ENCODE results near the gene OTOF.
A peak's percentile ranks its signal among the peaks of the same experiment; 100 is the strongest.

Gene OTOF

GRCh38 chr2:26444236-26444635 is 33.7 kb downstream of the OTOF start:
- no peak for DNase-seq

GRCh38 chr2:26442707-26443106 is 35.2 kb downstream of the OTOF start:
- DNase-seq: no peak

- no peak for DNase-seq
These were observed 35.6 kb downstream of the OTOF start for GRCh38 chr2:26442301-26442700.

- DNase-seq: no peak
These were observed 39.0 kb downstream of the OTOF start for GRCh38 chr2:26438926-26439325.

GRCh38 chr2:26438526-26438925 is 39.4 kb downstream of the OTOF start:
- DNase-seq: no peak

- no peak for DNase-seq
These were observed 42.8 kb downstream of the OTOF start for GRCh38 chr2:26435106-26435505.

GRCh38 chr2:26432859-26433258 is 45.1 kb downstream of the OTOF start:
- DNase-seq: no peak

GRCh38 chr2:26432363-26432762 is 45.6 kb downstream of the OTOF start:
- no peak for DNase-seq

GRCh38 chr2:26430826-26431225 is 47.1 kb downstream of the OTOF start:
- DNase-seq: no peak

GRCh38 chr2:26429779-26430578 is 47.9 kb downstream of the OTOF start:
- DNase-seq: peak; percentile 60 to 83

- DNase-seq: no peak
These were observed 49.1 kb downstream of the OTOF start for GRCh38 chr2:26428846-26429245.

GRCh38 chr2:26424221-26424620 is 53.7 kb downstream of the OTOF start:
- no peak for DNase-seq

GRCh38 chr2:26423750-26424149 is 54.2 kb downstream of the OTOF start:
- DNase-seq: no peak

- no peak for DNase-seq
These were observed 54.8 kb downstream of the OTOF start for GRCh38 chr2:26422947-26423629.

- no peak for DNase-seq
These were observed 56.0 kb downstream of the OTOF start for GRCh38 chr2:26421961-26422360.

- DNase-seq: peak in 1 of 2 experiments; percentile 18
These were observed 63.6 kb downstream of the OTOF start for GRCh38 chr2:26414311-26414710.

GRCh38 chr2:26412091-26412673 is 65.7 kb downstream of the OTOF start:
- no peak for DNase-seq

- no peak for DNase-seq
These were observed 66.5 kb downstream of the OTOF start for GRCh38 chr2:26411419-26411818.

GRCh38 chr2:26410764-26411243 is 67.1 kb downstream of the OTOF start:
- DNase-seq: no peak

GRCh38 chr2:26409785-26410184 is 68.1 kb downstream of the OTOF start:
- DNase-seq: no peak

- no peak for DNase-seq
These were observed 70.4 kb downstream of the OTOF start for GRCh38 chr2:26407526-26407925.

Data from NCI-H446 (cell line).